GM18499 (cell line): Measurements from ENCODE around the gene PDE3B.
"Not testable (repeated sequence)": the region's sequence is repeated elsewhere in the genome, so short reads cannot be mapped to it uniquely, and the experiment has no call there.

Experiments
- ATAC-seq: cut with Tn5 transposase; IDR thresholded peaks from one replicate; pipeline ENCODE4 v1.9.1; 2021; ENCODE audit warnings: moderate number of reproducible peaks; ENCODE audit not compliant: insufficient read depth, unreplicated experiment

Gene PDE3B

DNA sequence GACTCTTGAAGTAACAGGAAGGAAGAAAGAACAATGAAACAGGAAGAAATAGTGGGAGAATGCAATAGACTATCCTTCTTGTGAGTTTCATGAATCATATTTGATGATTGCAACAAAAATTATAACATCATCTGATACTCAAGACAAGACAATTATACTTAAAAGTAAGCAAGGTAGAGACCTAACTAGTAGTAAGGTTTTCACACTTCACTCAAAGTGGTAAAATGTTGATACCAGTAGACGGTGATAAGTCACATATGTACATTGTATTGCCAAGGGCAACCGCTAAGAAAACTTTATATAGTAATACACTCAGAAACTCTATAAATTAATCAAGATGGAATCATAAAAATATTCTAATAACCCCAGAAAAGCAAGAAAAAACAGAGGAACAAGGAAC is 140.6 kb downstream of the PDE3B start:
- ATAC-seq: no peak

DNA sequence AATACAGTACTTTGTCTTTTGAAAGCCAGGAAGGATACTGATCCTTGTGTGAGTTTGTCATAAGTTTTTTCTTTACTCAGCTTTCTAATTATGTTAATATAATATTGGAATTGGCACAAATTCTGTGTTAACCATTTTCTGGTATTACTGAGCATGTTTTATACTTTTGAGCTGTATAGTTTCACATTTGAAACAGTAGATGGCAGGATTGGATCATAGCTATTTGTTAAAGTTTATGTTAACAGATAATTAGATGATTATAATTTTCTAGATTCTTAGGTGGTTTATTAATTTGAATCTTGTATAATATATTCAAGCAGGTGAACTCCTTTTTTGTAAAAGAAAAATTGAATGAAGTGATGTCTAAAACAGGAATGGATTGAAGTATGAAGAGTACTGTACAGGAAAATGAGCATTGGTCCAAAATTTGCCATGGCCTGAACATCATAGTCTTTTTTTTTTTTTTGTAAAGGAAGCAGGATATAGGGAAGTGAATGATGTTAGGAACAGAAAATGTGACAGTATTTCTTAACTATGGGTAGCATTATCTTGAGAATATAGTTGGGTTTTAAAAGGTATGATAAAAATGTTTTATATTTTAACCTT is 146.4 kb downstream of the PDE3B start:
- no peak for ATAC-seq

DNA sequence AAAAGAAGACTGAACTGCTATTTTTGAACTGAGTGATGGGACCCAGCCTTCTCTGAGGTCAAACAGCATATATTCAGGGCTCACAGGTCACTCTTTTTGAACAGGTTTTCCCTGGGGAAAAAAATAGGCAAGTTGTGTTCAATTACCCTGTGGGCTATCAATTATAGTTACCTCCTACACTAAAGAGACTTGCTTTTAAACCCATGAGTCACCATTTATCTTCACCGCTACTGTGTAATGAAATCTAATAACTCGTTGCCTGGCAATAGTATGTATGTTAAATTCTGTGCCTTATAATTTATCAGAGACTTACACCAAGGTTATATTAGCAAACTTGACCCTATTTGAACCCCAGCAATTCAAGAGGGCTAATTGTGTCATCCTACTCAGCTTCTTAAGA is 149.9 kb downstream of the PDE3B start:
- no peak for ATAC-seq

DNA sequence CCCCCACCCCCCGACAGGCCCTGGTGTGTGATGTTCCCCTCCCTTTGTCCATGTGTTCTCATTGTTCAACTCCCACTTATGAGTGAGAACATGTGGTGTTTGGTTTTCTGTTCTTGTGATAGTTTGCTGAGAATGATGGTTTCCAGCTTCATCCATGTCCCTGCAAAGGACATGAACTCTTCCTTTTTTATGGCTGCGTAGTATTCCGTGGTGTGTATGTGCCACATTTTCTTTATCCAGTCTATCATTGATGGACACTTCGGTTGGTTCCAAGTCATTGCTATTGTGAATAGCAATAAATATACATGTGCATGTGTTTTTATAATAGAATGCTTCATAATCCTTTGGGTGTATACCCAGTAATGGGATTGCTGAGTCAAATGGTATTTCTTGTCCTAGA is 152.4 kb downstream of the PDE3B start:
- ATAC-seq: not testable (repeated sequence)

DNA sequence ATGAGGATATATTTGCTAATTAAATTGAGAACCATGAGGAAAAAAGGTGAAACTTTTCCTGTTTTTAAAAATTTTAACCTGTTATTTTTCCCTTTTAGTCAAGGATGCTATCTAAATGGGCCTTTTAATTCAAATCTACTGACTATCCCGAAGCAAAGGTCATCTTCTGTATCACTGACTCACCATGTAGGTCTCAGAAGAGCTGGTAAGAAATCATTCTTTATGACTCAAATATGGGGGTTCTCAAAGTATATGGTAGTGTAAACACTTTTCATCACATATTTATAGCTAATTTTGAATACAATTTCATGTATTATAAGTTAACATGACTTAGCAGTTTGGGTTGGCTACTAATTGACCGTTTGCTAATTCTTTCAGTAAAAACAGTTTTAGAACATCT is 160.2 kb downstream of the PDE3B start:
- ATAC-seq: no peak

DNA sequence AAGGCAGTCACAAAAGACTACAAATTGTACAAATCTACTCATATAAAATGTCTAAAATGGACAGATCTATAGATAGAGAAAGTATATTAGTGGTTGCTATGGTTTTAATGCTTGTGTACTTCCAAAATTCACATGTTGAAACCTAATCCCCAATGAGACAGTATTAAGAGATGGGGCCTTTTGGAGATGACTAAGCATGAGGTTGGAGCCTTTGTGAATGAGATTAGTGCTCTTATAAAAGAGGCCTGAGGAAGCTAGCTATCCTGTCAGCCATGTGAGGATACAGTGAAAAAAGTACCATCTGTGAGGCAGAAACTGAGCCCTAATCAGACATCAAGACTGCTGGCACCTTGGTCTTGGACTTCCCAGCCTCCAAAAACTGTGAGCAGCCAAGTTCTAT is 165.9 kb downstream of the PDE3B start:
- ATAC-seq: no peak

DNA sequence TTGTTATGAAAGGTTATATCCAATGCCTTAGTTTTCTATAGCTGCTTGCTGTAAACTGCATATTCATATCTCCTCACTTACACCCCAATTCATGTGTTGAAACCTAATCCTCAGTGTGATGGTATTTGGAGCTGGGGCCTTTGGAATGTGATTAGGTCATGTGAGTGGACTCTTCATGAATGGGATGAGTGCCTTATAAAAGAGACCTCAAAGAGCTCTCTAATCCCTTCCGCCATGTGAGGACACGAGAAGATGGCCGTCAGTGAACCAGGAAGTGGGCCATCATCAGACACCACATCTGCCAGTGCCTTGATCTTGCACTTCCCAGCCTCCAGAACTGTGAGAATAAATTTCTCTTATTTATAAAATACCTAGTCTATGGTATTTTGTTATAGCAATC is 169.2 kb downstream of the PDE3B start:
- ATAC-seq: no peak

DNA sequence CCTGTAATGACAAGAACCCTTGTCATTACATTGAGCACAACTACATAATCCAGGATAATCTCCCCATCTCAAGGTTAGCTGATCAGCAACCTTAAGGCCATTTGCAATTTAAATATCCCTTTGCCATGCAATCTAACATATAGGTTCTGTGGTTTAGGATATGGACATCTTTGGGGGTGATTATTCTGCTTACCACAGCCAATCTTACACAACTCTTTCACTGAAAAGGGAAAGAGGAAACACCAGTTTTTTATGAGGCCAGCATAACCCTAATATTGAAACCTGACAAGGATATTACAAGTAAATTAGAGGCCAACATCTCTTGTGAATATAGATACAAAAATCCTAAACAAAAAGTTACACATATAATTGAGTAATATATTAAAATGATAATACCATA is 169.9 kb downstream of the PDE3B start:
- no peak for ATAC-seq

DNA sequence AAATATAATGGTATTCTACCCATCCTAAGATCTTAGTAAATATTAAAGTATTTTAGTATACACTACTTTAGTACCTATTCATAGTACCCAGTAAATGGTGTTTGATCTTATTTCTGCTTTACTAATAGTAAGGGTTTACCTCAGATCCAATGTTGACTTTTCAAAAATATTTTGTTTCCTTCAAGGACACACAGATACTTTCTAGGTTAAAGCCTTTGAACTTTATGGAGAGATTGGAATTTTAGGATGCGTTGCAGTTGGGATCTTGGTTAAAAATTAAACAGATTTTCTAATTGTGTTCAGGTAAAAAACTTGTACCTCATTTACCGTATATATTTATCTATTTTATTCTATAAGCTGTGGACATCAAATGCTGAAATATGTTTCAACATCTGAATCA is 175.2 kb downstream of the PDE3B start:
- ATAC-seq: no peak

DNA sequence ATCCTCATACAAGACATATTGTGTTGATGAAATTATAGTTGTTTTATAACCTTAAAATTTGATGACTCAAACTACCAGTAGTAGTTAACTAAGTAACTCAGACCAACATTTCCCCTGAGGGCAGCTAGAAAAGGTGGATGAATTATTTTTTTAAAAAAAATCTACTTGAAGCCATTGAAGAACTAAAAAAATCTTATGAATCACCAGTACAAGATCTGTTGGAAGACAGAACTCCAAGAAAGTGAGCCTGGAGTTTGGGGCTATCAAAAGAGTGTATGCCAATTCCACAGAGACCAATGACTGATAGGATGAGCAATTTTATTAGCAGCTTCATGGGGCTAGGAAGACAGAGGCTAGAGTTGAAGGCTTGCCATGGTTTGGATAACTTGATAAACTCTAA is 176.0 kb downstream of the PDE3B start:
- no peak for ATAC-seq

DNA sequence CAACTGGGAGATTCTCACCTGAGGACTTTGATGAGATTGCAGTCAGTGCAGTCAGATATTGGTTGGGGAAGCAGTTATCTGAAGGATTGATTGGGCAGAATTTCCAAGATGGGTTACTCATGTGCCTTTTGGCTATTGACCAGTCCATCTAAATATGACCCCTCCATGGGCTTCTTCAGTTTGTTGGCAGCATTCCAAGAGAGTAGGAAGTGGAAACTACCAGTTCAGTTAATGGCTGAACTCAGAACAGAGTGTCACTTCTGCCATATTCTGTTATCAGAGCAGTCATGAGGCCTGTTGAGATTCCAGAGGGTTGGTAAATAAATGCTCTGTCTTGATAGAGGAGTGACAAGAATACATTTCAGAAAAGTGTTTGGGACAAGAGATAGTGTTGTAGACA is 177.4 kb downstream of the PDE3B start:
- ATAC-seq: no peak

DNA sequence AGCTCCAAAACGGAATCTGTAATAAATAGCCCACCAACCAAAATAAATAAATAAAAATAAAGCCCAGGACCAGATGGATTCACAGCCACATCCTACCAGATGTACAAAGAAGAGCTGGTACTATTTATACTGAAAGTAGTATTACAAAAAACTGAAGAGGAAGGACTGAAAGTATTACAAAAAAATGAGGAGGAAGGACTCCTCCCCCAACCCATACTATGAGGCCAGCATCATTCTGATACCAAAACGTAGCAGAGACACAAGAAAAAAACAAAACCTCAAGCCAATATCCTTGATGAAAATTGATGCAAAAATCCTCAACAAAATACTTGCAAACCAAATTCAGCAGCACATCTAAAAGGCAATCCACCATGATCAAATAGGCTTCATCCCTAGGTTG is 183.0 kb downstream of the PDE3B start:
- ATAC-seq: no peak

DNA sequence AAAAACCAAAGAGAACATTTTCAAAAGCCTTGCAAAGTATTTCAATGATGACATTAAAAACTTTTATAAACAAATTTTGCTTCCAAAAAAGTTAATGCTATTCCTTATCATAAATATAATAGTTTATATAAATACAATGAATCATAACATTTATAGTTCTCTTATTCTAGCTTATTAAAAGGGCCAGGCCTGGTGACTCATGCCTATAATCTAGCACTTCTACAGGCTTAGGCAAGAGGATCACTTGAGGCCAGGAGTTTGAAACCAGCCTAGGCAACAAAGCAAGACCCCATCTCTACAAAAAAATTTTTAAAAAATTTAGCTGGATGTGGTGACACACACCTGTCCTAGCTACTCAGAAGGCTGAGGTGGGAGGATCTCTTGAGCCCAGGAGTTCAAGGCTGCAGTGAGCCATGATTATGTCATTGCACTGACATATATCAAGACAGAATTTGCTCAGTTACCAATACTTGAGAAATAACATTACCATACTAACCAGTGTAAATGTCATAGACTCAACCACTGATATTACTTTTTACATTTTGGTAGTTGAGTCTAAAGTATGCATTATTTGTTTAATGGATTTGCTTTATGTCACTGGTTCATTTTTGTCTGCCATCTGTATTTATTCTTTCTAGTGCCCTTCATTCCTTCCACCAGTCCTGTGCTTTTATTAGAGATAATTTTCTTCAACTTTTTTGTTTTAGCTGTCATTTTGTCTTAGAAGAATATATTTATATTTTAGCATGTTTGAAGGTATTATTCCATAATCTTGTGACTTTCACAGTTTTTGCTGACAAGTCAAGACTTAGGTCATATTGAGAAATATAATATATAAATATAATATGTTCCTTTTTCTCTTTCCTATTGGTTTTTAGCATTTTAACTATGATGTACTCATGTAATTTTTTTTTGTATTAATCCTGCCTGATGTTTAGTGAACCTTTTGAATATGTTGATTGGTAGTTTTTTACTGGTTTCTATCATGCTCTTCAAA is 192.2 kb downstream of the PDE3B start:
- no peak for ATAC-seq

DNA sequence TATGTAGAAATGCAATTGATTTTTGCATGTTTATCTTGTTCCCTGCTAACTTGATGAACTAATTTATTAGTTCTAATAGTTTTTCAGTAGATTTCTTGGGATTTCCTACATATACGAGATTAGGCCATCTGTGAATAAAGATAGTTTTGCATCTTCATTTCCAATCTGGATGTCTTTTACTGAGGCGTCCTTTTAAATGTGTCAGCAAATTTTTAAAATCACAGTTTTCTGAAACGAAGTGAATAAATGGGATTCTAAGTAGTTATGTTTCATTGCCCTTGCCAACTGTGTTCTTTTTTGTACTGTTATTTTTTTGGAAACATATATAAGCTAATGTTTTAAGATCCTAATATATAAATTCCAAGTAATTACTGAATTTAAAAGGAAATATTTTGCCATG is 198.4 kb downstream of the PDE3B start:
- ATAC-seq: no peak

DNA sequence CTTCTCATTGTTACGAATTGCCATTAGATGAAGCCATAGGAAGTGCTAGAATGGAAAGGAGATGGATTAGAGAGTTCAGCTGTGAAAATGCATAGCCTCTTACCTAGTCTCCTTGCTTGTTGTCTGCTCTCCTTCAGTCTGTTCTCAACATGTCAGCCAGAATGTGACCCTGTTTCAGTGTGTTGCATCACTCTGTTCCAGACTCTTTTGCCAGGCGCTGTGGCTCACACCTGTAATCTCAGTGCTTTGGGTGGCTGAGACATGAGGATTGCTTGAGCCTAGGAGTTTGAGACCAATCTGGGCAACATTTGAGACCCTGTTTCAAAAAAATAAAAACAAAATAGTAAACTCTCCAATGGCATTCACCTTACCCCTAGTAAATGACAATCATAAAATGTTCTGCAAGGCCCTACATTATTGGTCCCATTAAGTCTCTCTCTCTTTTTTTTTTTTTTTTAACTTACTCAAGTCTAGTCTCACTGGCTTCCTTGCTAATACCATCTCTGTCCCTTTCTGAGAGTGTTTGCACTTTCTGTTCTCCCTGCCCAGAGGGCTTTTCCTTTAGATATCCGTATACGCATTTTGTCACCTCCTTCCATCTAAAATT is 209.1 kb downstream of the PDE3B start:
- no peak for ATAC-seq

DNA sequence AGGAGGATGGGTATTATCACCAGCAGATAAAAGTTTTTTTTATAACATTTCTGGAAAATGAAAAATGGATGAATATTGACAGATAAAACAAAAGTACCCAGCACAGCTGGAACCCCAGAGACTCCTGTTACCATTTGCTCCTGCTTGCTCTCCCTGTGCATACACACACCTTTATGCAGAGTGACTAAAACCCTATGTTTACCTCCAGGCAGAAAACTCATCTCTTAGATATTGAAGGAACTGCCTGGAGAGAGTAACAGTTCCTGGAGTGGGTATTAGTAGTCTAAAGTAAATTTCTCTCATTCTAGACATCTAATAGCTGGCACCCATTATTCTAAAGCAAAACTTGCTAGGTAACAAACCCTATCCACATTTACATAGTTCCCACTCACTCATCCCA is 210.5 kb downstream of the PDE3B start:
- no peak for ATAC-seq

DNA sequence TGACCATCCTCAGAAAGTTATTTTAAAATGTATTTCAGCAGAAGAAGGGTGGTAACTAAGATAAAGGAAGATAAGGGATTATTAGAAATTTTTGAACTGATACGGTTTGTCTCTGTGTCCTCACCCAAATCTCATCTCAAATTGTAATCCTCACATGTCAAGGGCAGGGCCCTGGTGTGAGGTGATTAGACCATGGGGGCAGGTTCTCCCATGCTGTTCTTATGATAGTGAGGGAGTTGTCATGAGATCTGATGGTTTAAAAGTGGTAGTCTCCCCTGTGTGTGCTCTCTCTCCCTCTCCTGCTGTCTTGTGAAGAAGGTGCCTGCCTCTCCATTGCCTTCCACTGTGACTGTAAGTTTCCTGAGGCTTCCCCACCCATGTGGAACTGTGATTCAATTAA is 212.3 kb downstream of the PDE3B start:
- ATAC-seq: no peak

DNA sequence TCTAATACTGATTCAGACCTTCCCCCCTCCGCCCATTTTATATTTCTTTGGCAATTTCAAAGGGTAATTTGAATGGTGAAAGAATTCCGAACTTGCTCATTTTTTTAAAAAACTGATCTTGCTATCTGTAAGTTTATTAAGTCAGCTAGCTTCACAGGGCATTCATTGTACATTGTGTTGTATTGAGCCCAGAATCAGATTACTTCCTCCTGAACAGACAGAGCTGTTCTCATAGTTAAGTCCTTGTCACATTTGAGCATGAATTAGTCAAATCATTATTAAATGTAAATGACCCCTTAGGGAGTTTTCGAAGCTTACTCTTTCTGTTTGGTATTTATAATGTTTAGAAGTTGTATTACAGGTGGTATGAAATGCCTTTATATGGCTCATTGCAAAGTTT is 214.0 kb downstream of the PDE3B start:
- ATAC-seq: no peak

DNA sequence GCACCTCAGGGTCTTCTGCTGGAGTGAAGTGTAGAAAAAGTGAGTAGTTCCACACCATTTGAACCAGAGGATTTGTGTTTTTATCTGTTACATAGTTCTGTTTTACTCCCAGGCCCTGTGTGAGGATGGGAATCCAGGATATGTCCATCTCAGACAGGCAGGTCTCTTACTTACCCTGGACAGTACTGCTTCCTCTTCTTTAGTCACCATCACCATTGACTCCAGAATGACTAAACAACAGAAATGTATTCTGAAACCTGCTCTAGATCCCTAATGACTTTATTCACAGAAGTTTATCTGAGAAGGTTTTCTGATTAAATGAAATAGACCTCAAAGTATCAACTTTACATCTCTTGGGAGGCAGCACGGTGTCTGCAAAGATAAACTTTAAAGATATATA is 214.8 kb downstream of the PDE3B start:
- no peak for ATAC-seq

DNA sequence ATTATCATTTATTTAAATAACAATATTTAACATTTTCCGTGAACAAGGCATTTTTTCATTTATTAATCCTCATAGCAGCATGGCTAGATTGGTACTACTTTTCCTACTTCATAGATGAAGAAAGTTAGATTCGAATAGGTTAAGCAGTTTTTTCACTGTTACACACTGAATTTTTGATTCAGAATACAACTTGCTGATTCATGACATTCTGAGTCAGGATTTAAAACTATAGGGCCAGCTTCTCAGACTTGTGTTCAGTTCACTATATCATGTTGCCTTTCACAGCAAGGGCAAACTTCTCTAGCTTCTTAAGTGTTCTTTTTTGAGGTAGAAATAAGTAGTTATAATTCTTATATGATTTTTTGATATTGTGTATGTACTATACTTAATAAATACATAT is 216.9 kb downstream of the PDE3B start:
- ATAC-seq: no peak

DNA sequence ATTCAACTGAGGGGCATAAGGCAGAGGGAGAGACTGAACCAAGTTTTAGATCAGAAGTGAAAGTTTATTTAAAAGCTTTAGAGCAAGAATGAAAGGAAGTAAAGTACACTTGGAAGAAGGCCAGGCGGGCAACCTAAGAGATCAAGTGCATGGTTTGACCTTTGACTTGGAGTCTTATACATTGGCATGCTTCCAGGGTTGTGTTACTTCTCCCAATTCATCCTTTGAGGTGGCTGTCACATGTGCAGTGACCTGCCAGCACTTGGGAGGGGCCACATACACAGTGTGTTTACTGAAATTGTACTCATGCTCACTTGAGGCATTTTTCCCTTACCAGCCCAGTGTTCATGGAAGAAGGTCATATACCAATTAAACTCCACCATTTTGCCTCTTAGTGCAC is 218.1 kb downstream of the PDE3B start:
- no peak for ATAC-seq
